Upper lobe of left lung (tissue), 6 donors: ENCODE results near the gene ZNF506. TPM values are rescaled to one million over a fixed set of nuclear protein-coding genes. Genes with fewer than 3 reads are reported as not detected.
"Not testable (repeated sequence)": the region's sequence is repeated elsewhere in the genome, so short reads cannot be mapped to it uniquely, and the experiment has no call there.

Experiments used
- ATAC-seq, 2 donors: fragments of 200-7000 bp; cut with Tn5 transposase; one replicate each; pipeline ENCODE4 v1.9.1; 2022; ENCODE audit warnings: mild to moderate bottlenecking in 2 of 2, moderate library complexity in 2 of 2; ENCODE audit not compliant: low FRiP score in 2 of 2
- DNase-seq, 2 donors: peaks; one replicate each; pipeline ENCODE4 v3.0.0-alpha.2; 2019 to 2020
- H3K27ac ChIP-seq, 4 donors: fragments of 200-600 bp; sonication (generic); one replicate each; pipeline ENCODE4 v1.5.1; 2016 to 2019
- H3K27me3 ChIP-seq, 4 donors: fragments of 200-600 bp; sonication (generic); one replicate each; pipeline ENCODE4 v1.5.1; 2017 to 2019
- H3K36me3 ChIP-seq, 4 donors: fragments of 200-600 bp; sonication (generic); one replicate each; pipeline ENCODE4 v1.5.1; 2016 to 2019
- H3K4me1 ChIP-seq, 4 donors: fragments of 200-600 bp; sonication (generic); one replicate each; pipeline ENCODE4 v1.5.1; 2018 to 2019
- H3K4me3 ChIP-seq, 4 donors: fragments of 200-600 bp; sonication (generic); one replicate each; pipeline ENCODE4 v1.5.1; 2017 to 2019; ENCODE audit warnings: mild to moderate bottlenecking in 2 of 4, moderate library complexity in 1 of 4
- H3K9me3 ChIP-seq, 4 donors: fragments of 200-600 bp; sonication (generic); one replicate each; pipeline ENCODE4 v1.5.1; 2018 to 2019
- CTCF ChIP-seq, 6 experiments: fragments of 450-650 bp in 4 of 6; fragments of 200-600 bp in 2 of 6; sonication (generic) in 2 of 6; IDR thresholded peaks; one replicate each; pipeline ENCODE4 v1.5.1; 2016 to 2019; ENCODE audit warnings: antibody characterized with exemption in 6 of 6
- EP300 ChIP-seq, 4 donors: sonication (generic); formaldehyde crosslinking; IDR thresholded peaks; one replicate each; pipeline ENCODE4 v1.5.1; 2017; ENCODE audit warnings: antibody characterized with exemption in 4 of 4, control low read depth in 2 of 4
- POLR2A ChIP-seq, 4 donors: fragments of 450-650 bp; IDR thresholded peaks; one replicate each; pipeline ENCODE4 v1.5.1; 2016 to 2017; ENCODE audit warnings: antibody characterized with exemption in 4 of 4, mild to moderate bottlenecking in 2 of 4
- POLR2AphosphoS5 ChIP-seq, 2 donors: sonication (generic); formaldehyde crosslinking; IDR thresholded peaks; one replicate each; pipeline ENCODE4 v1.5.1; 2017; ENCODE audit warnings: antibody characterized with exemption in 2 of 2
- WGBS, 2 donors: methylation state at CpG; one replicate each; pipeline ENCODE4 v1.1.5; 2017 to 2018; 5-methylcytosine and 5-hydroxymethylcytosine counted together
- total RNA-seq, 6 donors: library from RNA; depleted of rRNA in 4 of 6; stranded (reverse); fragments of >200 nt in 4 of 6; gene quantifications; one replicate each; pipeline versions ENCODE4 v1.1.0 to v1.2.1, GENCODE V29; 2016 to 2021
- donor health status: DM: no; HTN: no; CAD: no; lungs with moderate emphysema.
- donor health status: DM: no; HTN: yes; CAD: no; lungs with severe emphysema.

ZNF506 gene
- total RNA-seq, 6 donors from 2014 or later = 13.2 to 47.1 (median 19.1) TPM

DNA sequence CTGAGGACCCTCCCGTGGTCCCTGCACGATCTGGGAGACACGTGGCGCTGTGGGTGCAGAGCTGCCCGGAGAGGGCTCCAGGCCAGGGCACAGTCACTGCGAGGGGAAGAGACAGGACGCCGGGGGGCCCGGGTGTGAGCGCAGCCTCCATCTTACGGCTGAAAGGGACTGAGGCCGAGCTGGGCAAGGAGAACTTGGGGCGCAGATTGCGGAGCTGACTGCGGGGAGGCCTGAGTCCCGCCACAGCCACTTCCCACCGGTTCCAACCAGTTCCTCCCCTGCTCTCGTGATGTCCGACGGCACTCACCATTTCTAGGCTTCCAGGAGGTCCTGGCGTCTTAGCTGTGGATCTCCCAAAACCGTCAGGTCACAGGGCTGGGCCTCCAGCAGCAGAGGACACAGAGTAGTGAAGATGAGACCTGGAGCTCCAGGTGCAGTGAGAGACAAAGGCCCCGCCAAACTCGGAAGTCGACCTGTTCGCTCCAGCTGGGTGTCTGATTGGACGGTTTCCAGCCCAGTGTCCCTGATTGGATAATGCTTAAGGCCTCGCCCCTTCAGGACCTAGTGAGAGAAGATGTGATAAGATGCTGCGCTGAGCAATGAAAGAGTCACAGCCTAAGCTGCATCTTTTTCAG, 39.3 kb upstream of the ZNF506 start:
- no peak overlapping the region for H3K27ac ChIP-seq
- H3K4me1 ChIP-seq = peaks cover 0 to 8% (median 0%) of the 10 kb centered on the region in 4 donors
- H3K9me3 ChIP-seq = peaks cover 0 to 17% (median 3%) of the 10 kb centered on the region in 4 donors
- H3K4me3 ChIP-seq = peak overlapping the region in 1 of 4 donors; percentile 30
- TF ChIP-seq EP300 (IDR thresholded peaks at IDR 0.05) = no peak
- no peak for TF ChIP-seq POLR2AphosphoS5 (IDR thresholded peaks at IDR 0.05)
- no peak for TF ChIP-seq CTCF (IDR thresholded peaks at IDR 0.05)
- TF ChIP-seq POLR2A (IDR thresholded peaks at IDR 0.05) = no peak
- H3K27me3 ChIP-seq = no peaks in the 10 kb centered on the region
- DNase-seq = peak; percentile 61 to 74
- no peaks in the 10 kb centered on the region for H3K36me3 ChIP-seq
- WGBS, 2 donors = 12 to 22% methylated on average over 17 to 20 of the region's 29 CpGs
- ATAC-seq = no peak

DNA sequence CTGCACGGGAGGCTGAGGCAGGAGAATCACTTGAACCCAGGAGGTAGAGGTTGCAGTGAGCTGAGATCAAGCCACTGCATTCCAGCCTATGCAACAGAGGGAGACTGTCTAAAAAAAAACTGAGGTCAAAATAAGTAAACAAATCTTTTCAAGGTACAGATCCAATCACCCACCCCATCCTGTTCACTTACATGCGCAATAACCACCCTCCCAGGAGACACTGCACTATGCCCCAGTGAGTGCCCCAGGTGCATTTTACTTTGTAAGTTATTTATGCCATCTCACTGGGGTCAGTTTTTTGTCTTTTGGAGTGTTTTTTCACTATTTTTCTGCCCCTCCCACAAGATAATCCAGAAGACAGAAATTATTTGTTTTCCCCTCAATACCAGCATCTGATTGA, 37.2 kb upstream of the ZNF506 start:
- H3K36me3 ChIP-seq = no peaks in the 10 kb centered on the region
- ATAC-seq (no peak), DNase-seq (no peak)
- peaks cover 0 to 8% (median 0%) of the 10 kb centered on the region in 4 donors for H3K4me1 ChIP-seq
- H3K4me3 ChIP-seq = no peak overlapping the region
- H3K27me3 ChIP-seq = no peaks in the 10 kb centered on the region
- no peak overlapping the region for H3K27ac ChIP-seq
- TF ChIP-seq POLR2A (IDR thresholded peaks at IDR 0.05) (no peak), POLR2AphosphoS5 (IDR thresholded peaks at IDR 0.05) (no peak), CTCF (IDR thresholded peaks at IDR 0.05) (no peak), EP300 (IDR thresholded peaks at IDR 0.05) (no peak)
- WGBS, 2 donors = 91 to 98% methylated on average over 2 of the region's 2 CpGs
- H3K9me3 ChIP-seq = peaks cover 0 to 17% (median 3%) of the 10 kb centered on the region in 4 donors

- 49 to 81% methylated on average over 2 of the region's 2 CpGs for WGBS, 2 donors
- H3K9me3 ChIP-seq, H3K36me3 ChIP-seq, DNase-seq, H3K27ac ChIP-seq, H3K4me1 ChIP-seq, ATAC-seq, H3K4me3 ChIP-seq, H3K27me3 ChIP-seq: not testable (repeated sequence)
Measured at GRCh38 chr19:19851740-19852139, 30.2 kb upstream of the ZNF506 start.

DNA sequence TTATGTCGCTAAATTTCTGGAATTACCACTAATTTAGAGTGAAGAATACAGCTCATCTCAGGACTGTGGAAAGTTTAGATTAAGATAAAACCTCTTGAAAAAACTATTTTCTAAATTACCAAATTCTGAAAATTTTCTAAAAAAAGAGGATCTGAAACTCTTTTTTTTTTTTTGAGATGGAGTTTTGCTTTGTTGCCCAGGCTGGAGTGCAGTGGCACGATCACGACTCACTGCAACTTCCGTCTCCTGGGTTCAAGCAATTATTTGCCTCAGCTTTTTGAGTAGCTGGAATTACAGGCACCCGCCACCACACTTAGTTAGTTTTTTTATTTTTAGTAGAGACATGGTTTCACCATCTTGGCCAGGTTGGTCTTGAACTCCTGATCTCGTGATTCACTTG, 27.5 kb upstream of the ZNF506 start:
- no peak overlapping the region for H3K27ac ChIP-seq
- no peaks in the 10 kb centered on the region for H3K27me3 ChIP-seq
- TF ChIP-seq POLR2A (IDR thresholded peaks at IDR 0.05) (no peak), POLR2AphosphoS5 (IDR thresholded peaks at IDR 0.05) (no peak), CTCF (IDR thresholded peaks at IDR 0.05) (no peak), EP300 (IDR thresholded peaks at IDR 0.05) (no peak)
- H3K4me1 ChIP-seq = no peaks in the 10 kb centered on the region
- 93 to 98% methylated on average over 6 of the region's 6 CpGs for WGBS, 2 donors
- no peak overlapping the region for H3K4me3 ChIP-seq
- no peak for DNase-seq
- H3K36me3 ChIP-seq = no peaks in the 10 kb centered on the region
- H3K9me3 ChIP-seq = peaks cover 0 to 7% (median 4%) of the 10 kb centered on the region in 4 donors
- ATAC-seq = no peak

DNA sequence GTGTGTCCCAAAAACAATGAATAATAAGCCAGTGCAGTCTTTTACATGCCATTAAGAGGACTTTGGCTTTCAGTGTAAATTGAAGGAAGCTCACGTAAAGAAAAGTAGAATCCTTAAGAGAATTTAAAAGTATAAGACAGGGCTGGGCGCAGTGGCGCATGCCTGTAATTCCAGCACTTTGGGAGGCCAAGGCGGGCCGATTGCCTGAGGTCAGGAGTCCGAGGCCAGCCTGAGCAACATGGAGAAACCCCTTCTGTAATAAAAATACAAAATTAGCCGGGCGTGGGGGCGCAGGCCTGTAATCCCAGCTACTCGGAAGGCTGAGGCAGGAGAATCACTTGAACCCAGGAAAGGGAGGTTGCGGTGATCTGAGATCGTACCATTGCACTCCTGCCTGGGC, 26.2 kb upstream of the ZNF506 start:
- DNase-seq (no peak), ATAC-seq (no peak)
- no peaks in the 10 kb centered on the region for H3K4me1 ChIP-seq
- peaks cover 0 to 17% (median 7%) of the 10 kb centered on the region in 4 donors for H3K9me3 ChIP-seq
- no peak for TF ChIP-seq CTCF (IDR thresholded peaks at IDR 0.05)
- no peak for TF ChIP-seq POLR2A (IDR thresholded peaks at IDR 0.05)
- H3K27me3 ChIP-seq = no peaks in the 10 kb centered on the region
- no peak overlapping the region for H3K4me3 ChIP-seq
- H3K27ac ChIP-seq = no peak overlapping the region
- H3K36me3 ChIP-seq = no peaks in the 10 kb centered on the region
- 96% methylated on average over 12 of the region's 12 CpGs for WGBS, 2 donors
